H9 (cell line): ENCODE data around the gene PARVB. TPM values are rescaled to one million over a fixed set of nuclear protein-coding genes. Genes with fewer than 3 reads are reported as not detected.

Source experiments
- DNase-seq: peaks from one replicate; pipeline ENCODE4 v3.0.0-alpha.2; 2017
- H2AFZ ChIP-seq: one replicate; pipeline ENCODE4 v1.6.1; 2013; ENCODE audit warnings: mild to moderate bottlenecking, low read length, control low read depth, moderate library complexity
- H2AK5ac ChIP-seq: 2 replicates; pipeline ENCODE4 v1.6.1; 2013; ENCODE audit warnings: low read length, control low read depth, mixed read lengths; ENCODE audit not compliant: insufficient read length
- H2BK120ac ChIP-seq: one replicate; pipeline ENCODE4 v1.6.1; 2013; ENCODE audit warnings: low read depth, mild to moderate bottlenecking, low read length, control low read depth, inconsistent platforms; ENCODE audit not compliant: poor library complexity, severe bottlenecking
- H2BK12ac ChIP-seq: 2 replicates; pipeline ENCODE4 v1.6.1; 2013; ENCODE audit warnings: low read length, control low read depth, mixed read lengths, low read depth; ENCODE audit not compliant: insufficient read length
- H2BK15ac ChIP-seq: 2 replicates; pipeline ENCODE4 v1.6.1; 2013; ENCODE audit warnings: low read depth, low read length, control low read depth
- H2BK20ac ChIP-seq: one replicate; pipeline ENCODE4 v1.6.1; 2013; ENCODE audit warnings: low read depth, mild to moderate bottlenecking, low read length, control low read depth, inconsistent platforms; ENCODE audit not compliant: poor library complexity, severe bottlenecking
- H2BK5ac ChIP-seq: 2 replicates; pipeline ENCODE4 v1.6.1; 2013; ENCODE audit warnings: low read length, control low read depth, mixed read lengths; ENCODE audit not compliant: insufficient read length
- H3K14ac ChIP-seq: 2 replicates; pipeline ENCODE4 v1.6.1; 2013; ENCODE audit warnings: low read length, control low read depth; ENCODE audit not compliant: insufficient read depth
- H3K18ac ChIP-seq: 2 replicates; pipeline ENCODE4 v1.6.1; 2013; ENCODE audit warnings: low read depth, mild to moderate bottlenecking, mixed read lengths, low read length, control low read depth; ENCODE audit not compliant: insufficient read length
- H3K23ac ChIP-seq: 2 replicates; pipeline ENCODE4 v1.6.1; 2013; ENCODE audit warnings: low read length, control low read depth, mixed read lengths, low read depth; ENCODE audit not compliant: insufficient read length
- H3K23me2 ChIP-seq: 2 replicates; pipeline ENCODE4 v1.6.1; 2013; ENCODE audit warnings: low read depth, mild to moderate bottlenecking, mixed read lengths, low read length, control low read depth; ENCODE audit not compliant: insufficient read length, poor library complexity, severe bottlenecking
- H3K27ac ChIP-seq: 2 replicates; pipeline ENCODE4 v1.5.1; 2013; ENCODE audit warnings: low read length, control low read depth, mixed read lengths, low read depth; ENCODE audit not compliant: insufficient read length
- H3K27me3 ChIP-seq: 2 replicates; pipeline ENCODE4 v1.6.1; 2013; ENCODE audit warnings: low read length, control low read depth, inconsistent platforms; ENCODE audit not compliant: insufficient read depth
- H3K4ac ChIP-seq: 2 replicates; pipeline ENCODE4 v1.6.1; 2013; ENCODE audit warnings: low read depth, mild to moderate bottlenecking, control low read depth, inconsistent platforms, low read length, moderate library complexity
- H3K4me1 ChIP-seq: 2 replicates; pipeline ENCODE4 v1.6.1; 2013; ENCODE audit warnings: low read length, control low read depth, inconsistent platforms; ENCODE audit not compliant: insufficient read depth
- H3K4me2 ChIP-seq: 2 replicates; pipeline ENCODE4 v1.6.1; 2013; ENCODE audit warnings: low read length, control low read depth, mixed read lengths; ENCODE audit not compliant: insufficient read length, insufficient read depth
- H3K56ac ChIP-seq: 2 replicates; pipeline ENCODE4 v1.6.1; 2013; ENCODE audit warnings: low read depth, mild to moderate bottlenecking, mixed read lengths, low read length, control low read depth; ENCODE audit not compliant: insufficient read length
- H3K79me1 ChIP-seq: 2 replicates; pipeline ENCODE4 v1.6.1; 2013; ENCODE audit warnings: low read depth, mild to moderate bottlenecking, moderate library complexity, low read length, control low read depth, inconsistent platforms; ENCODE audit not compliant: insufficient read depth, poor library complexity, severe bottlenecking
- H3K79me2 ChIP-seq: 2 replicates; pipeline ENCODE4 v1.6.1; 2013; ENCODE audit warnings: low read length, control low read depth, inconsistent platforms; ENCODE audit not compliant: insufficient read depth
- H3K9ac ChIP-seq: 2 replicates; pipeline ENCODE4 v1.6.1; 2013; ENCODE audit warnings: low read length, control low read depth, mixed read lengths; ENCODE audit not compliant: insufficient read length; ENCODE audit errors: extremely low read depth
- H3K9me3 ChIP-seq: one replicate; pipeline ENCODE4 v1.6.1; 2013; ENCODE audit warnings: low read depth, low read length, inconsistent platforms; ENCODE audit not compliant: control insufficient read depth
- H3T11ph ChIP-seq: one replicate; pipeline ENCODE4 v1.6.1; 2013; ENCODE audit warnings: mild to moderate bottlenecking, low read length, control low read depth, inconsistent platforms
- H4K20me1 ChIP-seq: one replicate; pipeline ENCODE4 v1.6.1; 2013; ENCODE audit not compliant: control insufficient read depth, insufficient read length, insufficient read depth
- H4K5ac ChIP-seq: 2 replicates; pipeline ENCODE4 v1.6.1; 2013; ENCODE audit warnings: low read depth, mild to moderate bottlenecking, mixed read lengths, low read length, control low read depth; ENCODE audit not compliant: insufficient read length
- H4K8ac ChIP-seq: replicated peaks from 2 replicates; pipeline ENCODE4 v1.6.1; 2013; ENCODE audit warnings: low read length, control low read depth, mixed read lengths, low read depth; ENCODE audit not compliant: insufficient read length
- H4K91ac ChIP-seq: 2 replicates; pipeline ENCODE4 v1.6.1; 2013; ENCODE audit warnings: low read depth, mild to moderate bottlenecking, moderate library complexity, mixed read lengths, low read length, control low read depth; ENCODE audit not compliant: insufficient read length
- H3K27ac Mint-ChIP-seq, 3 experiments: 2 replicates in 2 of 3; 3 replicates in 1 of 3; pipeline ENCODE4 v1.8.0; 2020 to 2021; ENCODE audit warnings: mixed read lengths in 3 of 3, mild to moderate bottlenecking in 1 of 3, moderate library complexity in 1 of 3
- H3K27me3 Mint-ChIP-seq: 2 replicates; pipeline ENCODE4 v1.8.0; 2021; ENCODE audit warnings: low read depth, mild to moderate bottlenecking, moderate library complexity, mixed read lengths
- H3K36me3 Mint-ChIP-seq, 3 experiments: 2 replicates in 2 of 3; 3 replicates in 1 of 3; pipeline ENCODE4 v1.8.0; 2020 to 2021; ENCODE audit warnings: low read depth in 3 of 3, mixed read lengths in 3 of 3; ENCODE audit not compliant: insufficient read depth in 1 of 3
- H3K4me1 Mint-ChIP-seq, 2 experiments: 2 replicates each; pipeline ENCODE4 v1.8.0; 2020; ENCODE audit warnings: mixed read lengths in 2 of 2
- H3K4me3 Mint-ChIP-seq, 2 experiments: 2 replicates in 1 of 2; 3 replicates in 1 of 2; pipeline ENCODE4 v1.8.0; 2020 to 2021; ENCODE audit warnings: mild to moderate bottlenecking in 2 of 2, mixed read lengths in 2 of 2, moderate library complexity in 1 of 2
- H3K9me3 Mint-ChIP-seq, 2 experiments: 2 replicates in 1 of 2; 3 replicates in 1 of 2; pipeline ENCODE4 v1.8.0; 2020; ENCODE audit warnings: mild to moderate bottlenecking in 2 of 2, mixed read lengths in 2 of 2, moderate library complexity in 1 of 2
- CTCF ChIP-seq: fragments of 200-600 bp; sonication (generic); conservative IDR thresholded peaks from 3 replicates; pipeline ENCODE4 v1.8.0; 2021; ENCODE audit warnings: antibody characterized with exemption, mild to moderate bottlenecking
- WGBS: extraction: QIAGEN DNeasy Blood & Tissue Kit; methylation state at CpG from one replicate; pipeline ENCODE4 v1.1.7; 2013; ENCODE audit warnings: missing lambda C conversion rate, low lambda C conversion rate, mixed read lengths; ENCODE audit not compliant: insufficient read length; ENCODE audit errors: extremely low coverage; 5-methylcytosine and 5-hydroxymethylcytosine counted together
- total RNA-seq: library from RNA; stranded (reverse); gene quantifications from 2 replicates; pipeline ENCODE4 v1.2.1, GENCODE V29; 2021

PARVB gene
- total RNA-seq, 1 experiment from 2014 or later = 15.6 TPM

- Mint-ChIP-seq H3K27ac (no peak overlapping the region), H3K4me3 (no peak overlapping the region), H3K4me1 (peaks cover 4 to 6% of the 10 kb centered on the region in 2 experiments; a peak in 3 of 4 replicates), H3K36me3 (peaks cover 14 to 87% (median 80%) of the 10 kb centered on the region in 3 experiments; a peak in 6 of 7 replicates), H3K27me3 (no peaks in the 10 kb centered on the region), H3K9me3 (no peaks in the 10 kb centered on the region)
- H3K79me1 ChIP-seq = no peaks in the 10 kb centered on the region
- H3K4me1 ChIP-seq = no peaks in the 10 kb centered on the region
- H2AK5ac ChIP-seq = no peak overlapping the region
- H2BK15ac ChIP-seq = no peak overlapping the region
- no peak overlapping the region for H4K5ac ChIP-seq
- H2AFZ ChIP-seq = no peak overlapping the region
- H3K27ac ChIP-seq = no peak overlapping the region
- H3K27me3 ChIP-seq = no peaks in the 10 kb centered on the region
- no peak overlapping the region for H2BK20ac ChIP-seq
- H3K23me2 ChIP-seq = no peaks in the 10 kb centered on the region
- H3K14ac ChIP-seq = no peak overlapping the region
- no peak overlapping the region for H3K4me2 ChIP-seq
- H3K23ac ChIP-seq = no peak overlapping the region
- H3K56ac ChIP-seq = no peak overlapping the region
- H3K9me3 ChIP-seq = no peaks in the 10 kb centered on the region
- no peak overlapping the region for H3T11ph ChIP-seq
- H4K91ac ChIP-seq = no peak overlapping the region
- H3K79me2 ChIP-seq = no peaks in the 10 kb centered on the region
- whole genome bisulfite sequencing = no CpG with 5 or more reads among the region's 13 CpGs
- no peak overlapping the region for H2BK5ac ChIP-seq
- H3K9ac ChIP-seq = no peak overlapping the region
- TF ChIP-seq CTCF = no peak
- no peak for DNase-seq
- no peaks in the 10 kb centered on the region for H4K20me1 ChIP-seq
- no peak overlapping the region for H2BK12ac ChIP-seq
- H3K4ac ChIP-seq = no peak overlapping the region
- no peak overlapping the region for H4K8ac ChIP-seq
- no peak overlapping the region for H2BK120ac ChIP-seq
- no peak overlapping the region for H3K18ac ChIP-seq
Observed at GRCh38 chr22:43990044-43990443, 34.1 kb upstream of the PARVB start.
